ENCODE results near the gene PRKG1.

PRKG1 gene

DNA sequence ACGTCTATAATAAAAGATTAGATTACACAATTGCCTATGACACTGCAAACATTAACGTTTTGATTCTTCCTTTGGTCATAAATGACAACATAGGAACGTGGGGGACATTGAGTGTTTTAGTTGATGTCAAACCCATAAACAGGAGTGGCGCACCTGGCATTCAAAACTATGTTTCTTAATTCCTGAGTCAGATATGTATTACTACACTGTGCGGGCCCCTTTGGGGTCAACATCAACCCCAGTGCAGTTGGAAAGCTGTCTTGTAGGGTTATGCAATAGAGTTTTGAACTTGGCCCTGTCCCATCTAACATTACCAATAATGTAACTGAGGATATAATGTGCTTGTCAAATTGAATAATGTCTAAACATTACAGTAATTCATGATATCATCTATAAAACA is 468.6 kb downstream of the PRKG1 start:
- Histone ChIP-seq H3K4ac (ENCODE audit: low read length) (no peak overlapping the region), H3K4me3 (ENCODE audit: low read length in 2 of 2) (no peak overlapping the region), H4K8ac (ENCODE audit: low read depth, low read length) (no peak overlapping the region), H3K4me1 (ENCODE audit: control insufficient read depth in 2 of 2, insufficient read depth in 1 of 2, low read depth in 1 of 2, low read length in 2 of 2) (no peaks in the 10 kb centered on the region), H3K27ac (replicated peaks; ENCODE audit: low read length) (no peak overlapping the region), H4K91ac (ENCODE audit: low read depth, low read length, poor library complexity) (no peak overlapping the region), H3K4me2 (ENCODE audit: insufficient read depth, low read length, poor library complexity, severe bottlenecking) (no peak overlapping the region), H3K9ac (ENCODE audit: low read depth, low read length, poor library complexity) (no peak overlapping the region), H3K27me3 (ENCODE audit: control insufficient read depth in 3 of 3, insufficient read depth in 3 of 3, low read depth in 1 of 3, low read length in 3 of 3) (no peaks in the 10 kb centered on the region), H2AK5ac (ENCODE audit: low read depth, low read length) (no peak overlapping the region), H2BK120ac (ENCODE audit: low read depth, low read length) (no peak overlapping the region), H3K18ac (ENCODE audit: low read length) (no peak overlapping the region), H2BK15ac (ENCODE audit: low read length) (no peak overlapping the region), H3K9me3 (replicated peaks in 1 of 2; ENCODE audit: control insufficient read depth in 2 of 2, insufficient read depth in 1 of 2, low read depth in 1 of 2, low read length in 2 of 2) (no peaks in the 10 kb centered on the region), H2BK12ac (ENCODE audit: low read length) (no peak overlapping the region), H3K79me1 (ENCODE audit: low read depth, low read length) (no peaks in the 10 kb centered on the region), H3K36me3 (replicated peaks in 1 of 2; ENCODE audit: control insufficient read depth in 2 of 2, insufficient read depth in 2 of 2, low read length in 2 of 2) (no peaks in the 10 kb centered on the region), H2AFZ (ENCODE audit: low read length) (no peak overlapping the region), H3K23ac (ENCODE audit: low read depth, low read length, poor library complexity) (no peak overlapping the region), H2BK5ac (ENCODE audit: low read length) (no peak overlapping the region), H3K14ac (ENCODE audit: low read length) (no peak overlapping the region)
- no CpG with 5 or more reads among the region's 5 CpGs for WGBS, 2 donors (ENCODE audit: extremely low coverage in 2 of 2, insufficient read length in 2 of 2, insufficient replicate concordance in 1 of 2)
- no peak for DNase-seq (ENCODE audit: low spot score)

DNA sequence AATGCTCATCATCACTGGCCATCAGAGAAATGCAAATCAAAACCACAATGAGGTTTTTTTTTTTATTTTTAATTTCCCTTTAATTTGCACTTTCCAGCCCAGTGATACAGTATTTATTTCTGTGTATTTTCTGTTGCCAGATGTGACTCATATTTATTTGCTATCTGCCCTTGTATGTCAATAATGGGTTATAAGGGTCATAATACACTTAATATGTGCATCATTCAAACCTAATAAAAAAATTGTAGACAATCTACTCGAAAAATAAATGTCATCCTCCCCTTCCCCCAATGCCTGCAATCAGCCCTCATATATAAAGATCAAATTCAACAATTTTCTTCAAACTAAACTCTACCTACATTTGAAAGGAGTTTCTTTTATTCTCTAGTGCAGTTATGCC is 470.6 kb downstream of the PRKG1 start:
- no peak overlapping the region for H3K4me2 ChIP-seq (ENCODE audit: insufficient read depth, low read length, poor library complexity, severe bottlenecking)
- no peak overlapping the region for H3K18ac ChIP-seq (ENCODE audit: low read length)
- no peak overlapping the region for H2BK15ac ChIP-seq (ENCODE audit: low read length)
- H2BK12ac ChIP-seq (ENCODE audit: low read length), result no peak overlapping the region
- no peak overlapping the region for H2BK5ac ChIP-seq (ENCODE audit: low read length)
- H4K91ac ChIP-seq (ENCODE audit: low read depth, low read length, poor library complexity), result no peak overlapping the region
- no peak overlapping the region for H2BK120ac ChIP-seq (ENCODE audit: low read depth, low read length)
- no peak overlapping the region for H4K8ac ChIP-seq (ENCODE audit: low read depth, low read length)
- no peak overlapping the region for H3K14ac ChIP-seq (ENCODE audit: low read length)
- no peak overlapping the region for H2AFZ ChIP-seq (ENCODE audit: low read length)
- no peaks in the 10 kb centered on the region for H3K9me3 ChIP-seq (replicated peaks in 1 of 2; ENCODE audit: control insufficient read depth in 2 of 2, insufficient read depth in 1 of 2, low read depth in 1 of 2, low read length in 2 of 2)
- H3K4me3 ChIP-seq (ENCODE audit: low read length in 2 of 2), result no peak overlapping the region
- H3K36me3 ChIP-seq (replicated peaks in 1 of 2; ENCODE audit: control insufficient read depth in 2 of 2, insufficient read depth in 2 of 2, low read length in 2 of 2), result no peaks in the 10 kb centered on the region
- H3K79me1 ChIP-seq (ENCODE audit: low read depth, low read length), result no peaks in the 10 kb centered on the region
- no peak overlapping the region for H3K23ac ChIP-seq (ENCODE audit: low read depth, low read length, poor library complexity)
- H3K4me1 ChIP-seq (ENCODE audit: control insufficient read depth in 2 of 2, insufficient read depth in 1 of 2, low read depth in 1 of 2, low read length in 2 of 2), result no peaks in the 10 kb centered on the region
- no peaks in the 10 kb centered on the region for H3K27me3 ChIP-seq (ENCODE audit: control insufficient read depth in 3 of 3, insufficient read depth in 3 of 3, low read depth in 1 of 3, low read length in 3 of 3)
- no peak overlapping the region for H2AK5ac ChIP-seq (ENCODE audit: low read depth, low read length)
- DNase-seq (ENCODE audit: low spot score), result no peak
- H3K27ac ChIP-seq (replicated peaks; ENCODE audit: low read length), result no peak overlapping the region
- no CpG with 5 or more reads among the region's 1 CpG for WGBS, 2 donors (ENCODE audit: extremely low coverage in 2 of 2, insufficient read length in 2 of 2, insufficient replicate concordance in 1 of 2)
- no peak overlapping the region for H3K9ac ChIP-seq (ENCODE audit: low read depth, low read length, poor library complexity)
- H3K4ac ChIP-seq (ENCODE audit: low read length), result no peak overlapping the region

GRCh38 chr10:51547941-51548340 is 473.7 kb downstream of the PRKG1 start:
- Histone ChIP-seq H2BK5ac (ENCODE audit: low read length) (no peak overlapping the region), H3K79me1 (ENCODE audit: low read depth, low read length) (no peaks in the 10 kb centered on the region), H3K27ac (replicated peaks; ENCODE audit: low read length) (no peak overlapping the region), H4K91ac (ENCODE audit: low read depth, low read length, poor library complexity) (no peak overlapping the region), H3K4me1 (ENCODE audit: control insufficient read depth in 2 of 2, insufficient read depth in 1 of 2, low read depth in 1 of 2, low read length in 2 of 2) (no peaks in the 10 kb centered on the region), H2BK120ac (ENCODE audit: low read depth, low read length) (no peak overlapping the region), H3K23ac (ENCODE audit: low read depth, low read length, poor library complexity) (no peak overlapping the region), H3K9me3 (replicated peaks in 1 of 2; ENCODE audit: control insufficient read depth in 2 of 2, insufficient read depth in 1 of 2, low read depth in 1 of 2, low read length in 2 of 2) (no peaks in the 10 kb centered on the region), H2AFZ (ENCODE audit: low read length) (no peak overlapping the region), H3K9ac (ENCODE audit: low read depth, low read length, poor library complexity) (no peak overlapping the region), H3K36me3 (replicated peaks in 1 of 2; ENCODE audit: control insufficient read depth in 2 of 2, insufficient read depth in 2 of 2, low read length in 2 of 2) (no peaks in the 10 kb centered on the region), H3K18ac (ENCODE audit: low read length) (no peak overlapping the region), H2AK5ac (ENCODE audit: low read depth, low read length) (no peak overlapping the region), H4K8ac (ENCODE audit: low read depth, low read length) (no peak overlapping the region), H3K27me3 (ENCODE audit: control insufficient read depth in 3 of 3, insufficient read depth in 3 of 3, low read depth in 1 of 3, low read length in 3 of 3) (no peaks in the 10 kb centered on the region), H3K4ac (ENCODE audit: low read length) (no peak overlapping the region), H3K4me2 (ENCODE audit: insufficient read depth, low read length, poor library complexity, severe bottlenecking) (no peak overlapping the region), H2BK12ac (ENCODE audit: low read length) (no peak overlapping the region), H3K4me3 (ENCODE audit: low read length in 2 of 2) (no peak overlapping the region), H2BK15ac (ENCODE audit: low read length) (no peak overlapping the region), H3K14ac (ENCODE audit: low read length) (no peak overlapping the region)
- no peak for DNase-seq (ENCODE audit: low spot score)
- no CpG with 5 or more reads among the region's 2 CpGs for WGBS, 2 donors (ENCODE audit: extremely low coverage in 2 of 2, insufficient read length in 2 of 2, insufficient replicate concordance in 1 of 2)

DNA sequence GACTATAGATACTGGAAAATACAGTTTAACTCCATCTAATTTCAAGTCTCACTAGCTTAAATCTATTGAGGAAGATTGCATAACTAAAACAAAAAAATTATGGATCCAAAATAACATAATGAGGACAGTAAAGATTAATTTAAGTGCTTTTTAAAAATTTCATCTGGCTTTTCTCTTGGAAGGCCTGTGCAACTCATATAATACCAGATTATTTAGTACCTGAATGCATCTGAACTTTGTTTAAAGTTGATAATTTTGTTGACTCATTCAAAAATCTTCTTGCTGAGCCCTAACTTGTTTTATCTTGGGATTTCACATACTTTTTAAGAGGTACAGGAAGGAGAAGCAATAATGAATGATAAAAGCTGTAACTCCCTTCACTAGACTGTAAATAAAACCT is 478.6 kb downstream of the PRKG1 start:
- no peak overlapping the region for H4K8ac ChIP-seq (ENCODE audit: low read depth, low read length)
- no peaks in the 10 kb centered on the region for H3K4me1 ChIP-seq (ENCODE audit: control insufficient read depth in 2 of 2, insufficient read depth in 1 of 2, low read depth in 1 of 2, low read length in 2 of 2)
- no peak overlapping the region for H3K4me3 ChIP-seq (ENCODE audit: low read length in 2 of 2)
- no peak overlapping the region for H3K23ac ChIP-seq (ENCODE audit: low read depth, low read length, poor library complexity)
- no peak for DNase-seq (ENCODE audit: low spot score)
- no peak overlapping the region for H2BK15ac ChIP-seq (ENCODE audit: low read length)
- no peak overlapping the region for H2AFZ ChIP-seq (ENCODE audit: low read length)
- no peak overlapping the region for H2BK12ac ChIP-seq (ENCODE audit: low read length)
- no peak overlapping the region for H3K4ac ChIP-seq (ENCODE audit: low read length)
- H3K79me1 ChIP-seq (ENCODE audit: low read depth, low read length), result no peaks in the 10 kb centered on the region
- no peak overlapping the region for H3K18ac ChIP-seq (ENCODE audit: low read length)
- H3K27me3 ChIP-seq (ENCODE audit: control insufficient read depth in 3 of 3, insufficient read depth in 3 of 3, low read depth in 1 of 3, low read length in 3 of 3), result no peaks in the 10 kb centered on the region
- H3K27ac ChIP-seq (replicated peaks; ENCODE audit: low read length), result no peak overlapping the region
- no peaks in the 10 kb centered on the region for H3K9me3 ChIP-seq (replicated peaks in 1 of 2; ENCODE audit: control insufficient read depth in 2 of 2, insufficient read depth in 1 of 2, low read depth in 1 of 2, low read length in 2 of 2)
- no peaks in the 10 kb centered on the region for H3K36me3 ChIP-seq (replicated peaks in 1 of 2; ENCODE audit: control insufficient read depth in 2 of 2, insufficient read depth in 2 of 2, low read length in 2 of 2)
- H2BK120ac ChIP-seq (ENCODE audit: low read depth, low read length), result no peak overlapping the region
- no peak overlapping the region for H2BK5ac ChIP-seq (ENCODE audit: low read length)
- no peak overlapping the region for H2AK5ac ChIP-seq (ENCODE audit: low read depth, low read length)
- no peak overlapping the region for H3K14ac ChIP-seq (ENCODE audit: low read length)
- no peak overlapping the region for H3K9ac ChIP-seq (ENCODE audit: low read depth, low read length, poor library complexity)
- no peak overlapping the region for H3K4me2 ChIP-seq (ENCODE audit: insufficient read depth, low read length, poor library complexity, severe bottlenecking)
- no peak overlapping the region for H4K91ac ChIP-seq (ENCODE audit: low read depth, low read length, poor library complexity)
